LNCaP clone FGC (cell line): ENCODE measurements around the gene HMGN4.
"Not testable (repeated sequence)": the region's sequence is repeated elsewhere in the genome, so short reads cannot be mapped to it uniquely, and the experiment has no call there.

Source experiments
- DNase-seq: peaks from one replicate; pipeline ENCODE4 v3.0.0-alpha.2; 2011; ENCODE audit warnings: low read depth
- H3K4me3 ChIP-seq: 2 replicates; pipeline ENCODE4 v1.5.1; 2011; ENCODE audit warnings: mild to moderate bottlenecking, low read depth, low read length, control low read depth
- CTCF ChIP-seq: IDR thresholded peaks from 2 replicates; pipeline ENCODE4 v1.5.1; 2012; ENCODE audit warnings: mild to moderate bottlenecking; ENCODE audit not compliant: control insufficient read depth, insufficient read depth; ENCODE audit errors: extremely low read depth

Gene HMGN4

GRCh38 chr6:26497610-26498009, 40.6 kb upstream of the HMGN4 start:
- DNase-seq: no peak
- no peak overlapping the region for H3K4me3 ChIP-seq
- TF ChIP-seq CTCF: no peak

GRCh38 chr6:26500102-26500501, 38.1 kb upstream of the HMGN4 start, which contains the start of gene BTN1A1:
Gene BTN1A1 (plus strand): TSS chr6:26500303. CDS start chr6:26501287, 984 bp downstream.
- H3K4me3 ChIP-seq: no peak within 1 kb of the TSS
- no peak for TF ChIP-seq CTCF
- DNase-seq: no peak

GRCh38 chr6:26501482-26501986, 36.6 kb upstream of the HMGN4 start:
- peak overlapping the region; percentile 29 for H3K4me3 ChIP-seq
- DNase-seq: no peak
- no peak for TF ChIP-seq CTCF

- H3K4me3 ChIP-seq: no peak overlapping the region
- TF ChIP-seq CTCF: no peak
- no peak for DNase-seq
Observed at GRCh38 chr6:26502165-26502564, 36.0 kb upstream of the HMGN4 start.

GRCh38 chr6:26502626-26503025, 35.5 kb upstream of the HMGN4 start:
- no peak for TF ChIP-seq CTCF

GRCh38 chr6:26507658-26508057, 30.5 kb upstream of the HMGN4 start:
- no peak overlapping the region for H3K4me3 ChIP-seq
- no peak for DNase-seq
- TF ChIP-seq CTCF: no peak

More at GRCh38 chr6:26502626-26503025, 35.5 kb upstream of the HMGN4 start:
- DNase-seq: no peak
- H3K4me3 ChIP-seq: no peak overlapping the region

- not testable (repeated sequence) for DNase-seq, H3K4me3 ChIP-seq
Observed at GRCh38 chr6:26511033-26511432, 27.1 kb upstream of the HMGN4 start.

GRCh38 chr6:26514984-26515383, 23.2 kb upstream of the HMGN4 start:
- no peak for DNase-seq
- no peak overlapping the region for H3K4me3 ChIP-seq
- no peak for TF ChIP-seq CTCF
